Islet of Langerhans (tissue), 1 donor: ENCODE results near the gene PIP5K1B.

Experiments used
- FAIRE-seq: peaks from one replicate; lab custom pipeline; 2011; peaks lifted over from hg19 to GRCh38; lab: Jason Lieb, UNC

Gene PIP5K1B

DNA sequence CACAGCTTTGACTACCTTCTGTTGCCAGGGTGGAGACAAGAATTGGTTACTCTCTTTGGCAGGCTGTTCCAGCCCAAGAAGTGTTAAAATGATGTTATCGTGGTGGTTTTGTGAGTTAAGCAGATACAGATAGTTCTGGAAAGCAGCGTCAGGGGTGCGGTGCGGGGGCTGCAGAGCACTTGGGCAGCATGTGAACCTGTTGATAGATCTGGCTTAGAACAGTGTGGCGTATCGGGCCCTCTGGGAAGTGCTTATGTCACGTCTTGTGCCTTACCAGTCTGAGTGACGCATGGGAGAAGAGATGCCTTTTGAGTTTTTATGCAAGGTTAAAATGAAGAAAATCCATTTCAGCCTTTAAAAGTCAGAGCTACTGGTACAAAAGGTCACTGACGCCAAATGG, 156.4 kb downstream of the PIP5K1B start:
- no peak for FAIRE-seq

- no peak for FAIRE-seq
These were observed 162.0 kb downstream of the PIP5K1B start for GRCh38 chr9:68867066-68867465.

GRCh38 chr9:68869022-68869421, 164.0 kb downstream of the PIP5K1B start:
- FAIRE-seq, result no peak

- FAIRE-seq, result no peak
These were observed 165.0 kb downstream of the PIP5K1B start for GRCh38 chr9:68870086-68870485.

GRCh38 chr9:68871236-68871635, 166.2 kb downstream of the PIP5K1B start:
- FAIRE-seq, result no peak

GRCh38 chr9:68872026-68872501, 167.0 kb downstream of the PIP5K1B start:
- FAIRE-seq, result no peak

GRCh38 chr9:68873179-68873578, 168.1 kb downstream of the PIP5K1B start:
- no peak for FAIRE-seq

- FAIRE-seq, result no peak
These were observed 171.2 kb downstream of the PIP5K1B start for GRCh38 chr9:68876273-68876672.

GRCh38 chr9:68876681-68877080, 171.6 kb downstream of the PIP5K1B start:
- no peak for FAIRE-seq

DNA sequence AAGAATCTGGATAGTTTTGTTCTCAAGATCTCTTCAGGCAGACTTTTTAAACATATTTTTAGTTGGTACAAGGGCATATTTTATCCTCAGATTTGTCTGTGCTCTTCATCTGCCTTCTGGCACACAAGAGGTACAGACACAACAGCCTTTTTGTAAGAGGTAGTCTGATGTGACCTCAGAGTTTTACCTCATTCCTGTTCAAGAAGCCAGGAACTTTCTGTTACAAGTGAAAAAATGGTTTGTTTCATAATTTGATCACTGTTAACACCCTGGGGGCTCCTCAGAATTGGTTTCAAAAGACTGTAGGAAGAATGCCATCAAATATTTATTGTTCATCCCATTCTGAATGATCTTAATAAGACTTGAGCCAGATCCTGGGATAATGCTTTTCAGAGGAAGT, 172.2 kb downstream of the PIP5K1B start:
- no peak for FAIRE-seq

DNA sequence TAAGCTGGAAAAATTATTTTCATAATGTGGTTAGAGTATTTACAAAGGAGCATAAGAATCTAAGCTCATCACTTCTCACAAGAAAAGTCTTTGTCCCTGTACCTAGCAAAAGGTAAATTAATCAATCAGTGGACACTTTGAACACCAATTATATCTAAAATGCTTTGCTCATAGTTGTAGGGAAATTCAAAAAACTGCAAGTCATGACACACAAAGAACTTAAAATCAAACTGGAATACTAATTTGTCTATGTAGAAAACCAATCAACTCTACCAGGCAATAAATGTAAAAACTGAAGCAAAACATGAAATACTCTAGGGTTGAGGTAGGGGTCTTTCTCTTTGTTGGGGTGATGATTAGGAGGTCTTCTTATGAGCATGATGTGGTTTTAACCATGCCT, 173.4 kb downstream of the PIP5K1B start:
- FAIRE-seq, result no peak

GRCh38 chr9:68883224-68883623, 178.2 kb downstream of the PIP5K1B start:
- no peak for FAIRE-seq

- FAIRE-seq, result no peak
These were observed 182.2 kb downstream of the PIP5K1B start for GRCh38 chr9:68887232-68887631.

GRCh38 chr9:68894502-68894901, 189.5 kb downstream of the PIP5K1B start:
- no peak for FAIRE-seq

GRCh38 chr9:68895741-68896478, 190.9 kb downstream of the PIP5K1B start:
- no peak for FAIRE-seq

- FAIRE-seq, result no peak
These were observed 191.4 kb downstream of the PIP5K1B start for GRCh38 chr9:68896486-68896885.

DNA sequence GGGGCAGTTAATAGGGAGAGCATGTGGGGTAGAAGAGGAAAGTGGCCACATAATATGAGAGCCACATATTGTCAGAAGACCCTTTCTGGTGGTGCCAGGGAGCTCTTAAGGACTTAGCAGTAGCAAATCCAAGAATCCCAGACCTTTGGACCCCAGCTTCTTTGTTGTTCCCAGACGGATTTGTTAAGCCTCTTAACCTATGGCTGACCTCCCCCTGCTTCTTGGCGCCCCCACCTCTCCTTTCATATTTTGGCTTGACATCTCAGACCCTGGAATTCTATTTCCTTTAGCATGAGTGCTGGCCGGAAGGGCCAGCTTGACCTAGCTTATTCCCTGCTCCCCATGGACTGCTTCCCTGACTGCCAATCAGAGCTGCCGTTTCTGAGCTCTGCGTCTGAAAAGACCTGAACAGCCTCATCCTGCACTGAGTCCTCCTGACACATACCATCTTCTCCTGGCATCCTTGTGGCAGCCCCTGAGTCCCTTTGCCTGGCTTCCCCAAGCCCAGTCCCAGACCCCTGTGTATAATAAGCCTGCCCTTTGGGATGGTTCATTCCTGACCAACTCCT, 192.6 kb downstream of the PIP5K1B start:
- no peak for FAIRE-seq

GRCh38 chr9:68898781-68899439, 193.9 kb downstream of the PIP5K1B start:
- no peak for FAIRE-seq

DNA sequence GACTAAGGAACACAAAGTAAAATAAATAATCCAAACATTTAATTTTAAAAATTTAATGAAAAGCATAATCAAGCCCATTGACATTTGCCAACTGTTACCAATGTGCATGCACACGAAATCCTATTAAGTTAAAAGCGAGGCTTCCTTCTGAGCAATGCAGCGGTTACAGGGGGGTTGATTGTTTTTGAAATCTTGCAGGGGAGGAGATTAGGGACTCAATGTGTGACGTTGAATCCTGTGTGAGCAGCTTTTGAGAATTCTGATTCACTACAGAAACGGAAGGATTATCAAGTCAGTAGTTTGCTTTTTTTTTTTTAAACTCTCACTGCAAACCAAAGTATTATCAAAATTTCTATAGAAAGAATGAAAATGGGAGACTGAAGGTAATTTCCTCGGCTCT, 199.4 kb downstream of the PIP5K1B start:
- no peak for FAIRE-seq

DNA sequence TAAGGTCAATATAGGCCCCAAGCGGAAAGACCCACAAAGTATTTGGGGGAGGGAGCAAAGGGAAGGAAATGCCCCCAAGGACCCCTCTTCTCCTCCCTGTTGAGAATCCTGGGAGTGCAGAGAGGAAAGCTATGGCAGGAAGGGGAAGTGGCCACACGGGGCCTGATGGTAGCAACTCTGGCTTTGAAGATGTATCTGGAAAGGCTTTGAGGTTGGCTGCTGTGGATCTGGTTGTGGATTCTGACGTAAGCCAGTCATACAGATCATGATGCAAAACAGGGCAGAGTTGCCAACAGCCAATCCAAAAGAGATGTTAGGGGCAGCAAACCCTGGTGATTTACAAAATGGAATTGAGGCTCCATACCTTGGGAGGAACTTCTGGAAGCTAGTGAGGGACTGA, 200.1 kb downstream of the PIP5K1B start:
- no peak for FAIRE-seq

GRCh38 chr9:68907910-68908309, 202.9 kb downstream of the PIP5K1B start:
- FAIRE-seq, result no peak

DNA sequence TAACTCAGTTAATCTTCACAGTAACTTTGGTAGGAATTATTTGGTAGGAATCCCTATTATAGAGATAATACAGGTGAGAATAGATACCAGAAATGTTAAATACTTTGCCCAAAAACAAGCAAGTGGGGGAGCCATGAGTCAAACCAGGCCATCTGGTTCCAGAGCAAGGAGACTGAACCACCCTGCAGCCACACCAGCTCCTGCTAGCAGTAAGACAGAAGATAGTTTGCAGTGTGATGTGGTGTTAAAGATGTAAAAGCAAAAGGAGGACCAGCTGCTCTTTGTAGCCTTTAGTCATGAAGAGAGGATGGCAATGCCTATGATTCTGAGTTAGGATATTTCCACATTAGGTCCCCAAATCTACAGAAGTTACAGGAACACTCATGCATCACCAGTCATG, 207.5 kb downstream of the PIP5K1B start:
- FAIRE-seq, result no peak

DNA sequence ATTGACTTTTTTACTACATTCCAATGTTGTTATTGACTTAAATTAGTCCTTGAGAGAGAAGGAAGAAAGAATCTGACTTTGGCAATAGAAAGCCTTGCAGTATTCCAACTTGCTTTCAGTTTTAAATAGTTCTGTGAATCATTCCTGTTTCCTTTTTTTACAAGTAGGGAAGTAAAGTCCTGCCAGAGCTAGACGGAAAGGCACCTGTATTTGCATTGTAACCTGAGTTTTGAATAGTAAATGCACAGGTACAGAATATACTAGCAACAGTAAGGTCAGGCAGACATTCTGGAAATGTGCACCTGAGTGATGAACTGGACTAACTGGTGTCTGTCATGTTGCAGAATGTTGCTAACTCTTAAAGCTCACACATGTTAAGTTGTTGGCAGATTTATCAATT, 208.0 kb downstream of the PIP5K1B start:
- FAIRE-seq, result no peak

GRCh38 chr9:68914751-68915150, 209.7 kb downstream of the PIP5K1B start:
- no peak for FAIRE-seq
